ENCODE data around the gene C3orf52.

The C3orf52 gene

DNA sequence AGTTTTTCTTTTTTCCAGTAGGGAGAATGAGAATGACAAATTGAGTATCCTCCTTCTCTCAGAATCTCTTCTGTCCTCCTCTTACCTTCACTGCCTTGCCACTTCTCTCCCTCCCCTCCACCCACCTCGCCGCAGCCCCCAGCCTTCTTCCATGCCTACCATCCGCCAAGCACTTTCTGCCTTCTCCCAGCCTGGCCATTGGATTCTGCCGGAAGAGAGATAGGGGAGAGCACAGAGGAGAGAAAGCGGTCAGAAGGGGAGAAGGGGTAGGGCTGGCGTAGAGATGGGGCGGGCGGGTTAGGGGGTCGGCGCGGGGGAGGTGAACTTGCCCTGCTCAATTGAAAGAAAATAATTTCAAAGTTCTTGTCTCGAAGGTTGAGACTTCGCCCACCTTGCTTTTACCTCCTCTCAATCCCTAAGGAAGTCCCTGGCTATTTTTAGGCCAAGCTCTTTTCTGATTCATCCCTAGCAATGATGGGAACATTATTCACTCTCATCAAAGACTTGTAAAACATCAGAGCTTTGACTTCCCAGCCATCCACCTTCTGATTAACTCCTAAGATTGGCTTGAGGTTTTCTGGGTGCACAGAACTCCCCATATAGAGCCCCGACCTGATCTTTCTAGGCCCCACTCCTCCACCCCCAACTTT, 811 bp downstream of the C3orf52 start:
- DNase-seq (ENCODE audit: low read depth) = no peak

DNA sequence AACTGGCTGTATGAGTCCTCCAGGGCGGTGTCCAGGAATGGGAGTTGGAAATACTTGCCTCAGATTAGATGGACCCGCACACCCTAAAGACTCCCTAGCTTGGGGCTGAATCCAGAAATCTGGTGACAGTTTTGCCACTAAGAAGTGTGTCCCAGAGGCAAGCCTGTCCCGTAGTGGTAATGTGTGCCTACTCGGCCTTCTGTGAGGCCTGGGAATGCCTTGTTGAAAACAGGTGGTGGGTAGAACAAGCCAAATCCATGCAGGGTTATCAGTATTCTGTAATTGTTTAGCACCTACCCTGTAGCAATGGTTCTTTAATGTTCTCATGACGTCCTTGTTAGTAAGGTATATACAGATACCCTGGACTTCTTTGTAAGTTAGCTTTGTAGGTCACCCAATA, 1.6 kb downstream of the C3orf52 start:
- no peak for DNase-seq (ENCODE audit: low read depth)

DNA sequence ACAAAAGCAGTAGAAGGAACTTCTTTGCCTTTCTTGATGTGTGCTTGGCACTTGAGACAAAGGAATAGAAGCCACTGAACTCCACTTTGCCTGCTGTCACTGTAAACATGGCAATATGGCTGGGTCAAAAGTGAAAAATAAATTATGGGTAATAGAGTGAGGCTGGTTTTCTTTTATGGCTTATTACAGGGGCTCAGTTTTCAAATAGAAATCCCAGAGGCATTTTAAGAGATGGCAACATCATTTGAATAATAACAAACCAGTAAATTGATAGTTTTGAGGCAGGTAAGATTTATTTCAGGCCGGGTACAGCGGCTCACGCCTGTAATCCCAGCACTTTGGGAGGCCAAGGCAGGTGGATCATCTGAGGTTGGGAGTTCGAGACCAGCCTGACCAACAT, 2.8 kb downstream of the C3orf52 start:
- no peak for DNase-seq (ENCODE audit: low read depth)

DNA sequence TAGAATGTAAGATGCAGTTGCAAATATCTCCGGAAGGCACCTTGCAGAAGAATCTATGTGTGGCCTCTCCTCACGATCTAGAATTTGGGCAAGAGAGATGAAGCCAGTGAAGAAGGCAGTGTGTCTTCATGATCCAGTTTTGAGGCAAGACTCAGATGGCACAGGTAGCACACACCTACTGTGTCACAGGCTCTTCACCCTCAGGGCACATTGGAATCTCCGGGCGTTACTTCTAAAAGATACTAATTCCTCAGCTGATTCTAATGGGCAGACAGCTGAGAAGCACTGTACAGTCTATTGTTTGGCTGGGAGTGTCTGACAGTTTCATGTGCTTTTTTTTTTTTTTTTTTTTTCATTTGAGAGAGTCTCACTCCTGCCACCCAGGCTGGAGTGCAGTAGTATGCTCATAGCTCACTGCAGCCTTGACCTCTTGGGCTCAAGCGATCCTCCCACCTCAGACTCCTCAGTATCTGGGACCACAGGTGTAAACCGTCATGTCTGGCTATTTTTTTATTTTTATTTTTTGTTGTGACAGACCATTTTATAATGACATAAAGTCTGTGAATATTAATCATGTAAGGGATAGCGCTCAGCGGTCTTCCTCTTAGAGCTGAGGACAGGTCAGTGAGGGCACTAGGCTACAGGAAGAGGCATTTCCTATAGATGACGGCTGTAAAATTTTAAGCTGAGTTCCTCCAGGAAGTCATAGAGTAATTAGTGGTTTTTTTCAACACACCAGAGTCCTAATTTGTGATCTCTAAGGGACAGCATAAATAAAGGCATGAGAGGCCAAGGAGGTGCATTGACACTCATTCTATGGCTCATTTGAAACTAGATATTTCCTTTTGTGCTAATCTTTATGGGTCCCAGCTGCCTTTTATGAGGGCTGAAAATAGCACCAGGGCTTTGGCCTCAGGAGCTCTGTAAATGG, 4.0 kb downstream of the C3orf52 start:
- DNase-seq (ENCODE audit: low read depth) = no peak

DNA sequence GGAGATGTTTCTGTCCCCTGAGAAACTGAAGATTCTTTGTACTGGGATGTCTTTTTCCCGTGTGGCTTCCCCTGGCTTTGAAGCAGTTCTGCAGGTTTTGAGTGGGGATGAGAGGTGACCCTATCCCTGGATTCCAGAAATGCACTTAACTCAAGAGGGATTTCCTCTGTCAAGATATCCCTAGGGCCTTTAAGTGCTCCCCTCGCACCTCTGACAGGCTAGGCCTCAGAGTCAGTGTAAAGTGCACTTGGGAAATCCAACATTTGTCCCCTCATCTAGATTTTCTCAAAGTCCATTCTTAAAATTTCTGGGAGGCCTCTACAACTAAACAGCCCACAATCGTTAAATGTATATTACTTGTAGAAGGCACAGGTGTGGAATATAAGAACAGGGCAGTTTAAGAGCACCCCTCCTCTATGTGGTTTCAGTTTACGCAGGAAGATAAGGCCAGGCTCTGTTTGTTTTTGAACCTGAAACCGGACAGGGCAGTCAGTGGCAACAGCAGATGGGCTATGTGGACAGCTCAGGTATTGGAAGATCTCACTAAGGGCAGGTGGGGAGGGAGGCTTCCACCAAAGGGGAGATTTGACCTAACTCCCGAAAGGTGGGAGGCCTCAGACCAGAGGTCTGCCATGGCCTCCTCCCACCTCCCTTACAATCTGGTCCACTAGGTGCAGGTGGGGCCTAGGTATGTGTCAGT, 4.8 kb downstream of the C3orf52 start:
- DNase-seq (ENCODE audit: low read depth) = no peak

DNA sequence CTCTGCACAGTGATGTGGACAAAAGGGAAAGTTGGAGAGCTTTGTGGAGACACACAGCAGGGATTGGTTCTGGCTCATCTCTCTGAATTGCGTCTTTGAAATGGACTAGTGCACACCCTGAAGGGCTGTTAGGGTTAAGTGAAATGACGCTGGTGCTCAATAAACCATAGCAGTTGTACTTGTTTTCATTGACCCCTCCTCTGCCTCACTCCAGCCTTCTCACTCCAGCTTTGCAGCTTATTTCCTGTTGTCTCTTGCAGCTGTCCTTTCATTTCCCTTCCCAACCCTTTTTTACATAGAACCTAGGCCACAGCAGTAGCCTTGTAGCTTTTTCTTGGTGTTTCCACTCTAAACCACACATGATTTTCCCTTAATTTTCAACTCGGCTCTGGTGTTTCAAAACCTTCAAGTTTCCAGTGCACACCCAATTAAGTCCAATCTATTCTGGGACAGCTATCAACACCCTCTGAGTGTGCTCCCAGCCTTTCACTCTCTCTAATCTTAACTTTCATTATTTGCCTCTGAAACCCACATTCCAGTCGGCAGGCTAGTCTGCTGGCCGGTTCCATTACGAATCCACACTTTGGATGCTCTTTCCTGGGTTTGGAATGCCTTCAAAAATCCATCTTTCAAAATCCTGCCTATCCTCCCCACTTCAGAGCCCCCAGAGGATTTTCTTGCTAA, 6.4 kb downstream of the C3orf52 start:
- DNase-seq (ENCODE audit: low read depth) = no peak

DNA sequence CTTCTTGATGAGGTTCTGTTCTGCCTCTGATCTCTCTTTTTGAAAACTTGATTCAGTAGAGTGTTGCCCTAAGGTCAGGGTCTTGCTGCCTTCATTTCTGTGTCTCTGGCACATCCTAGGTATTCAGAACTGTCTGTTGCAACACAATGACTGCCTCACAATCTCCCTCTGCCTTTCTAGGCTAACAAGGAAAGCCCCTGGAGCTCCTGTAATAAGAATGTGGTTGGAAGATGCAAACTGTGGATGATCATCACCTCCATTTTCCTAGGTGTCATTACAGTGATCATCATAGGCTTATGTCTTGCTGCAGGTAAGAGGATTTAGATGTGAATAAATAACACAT, 7.0 kb downstream of the C3orf52 start:
- DNase-seq (ENCODE audit: low read depth) = no peak

DNA sequence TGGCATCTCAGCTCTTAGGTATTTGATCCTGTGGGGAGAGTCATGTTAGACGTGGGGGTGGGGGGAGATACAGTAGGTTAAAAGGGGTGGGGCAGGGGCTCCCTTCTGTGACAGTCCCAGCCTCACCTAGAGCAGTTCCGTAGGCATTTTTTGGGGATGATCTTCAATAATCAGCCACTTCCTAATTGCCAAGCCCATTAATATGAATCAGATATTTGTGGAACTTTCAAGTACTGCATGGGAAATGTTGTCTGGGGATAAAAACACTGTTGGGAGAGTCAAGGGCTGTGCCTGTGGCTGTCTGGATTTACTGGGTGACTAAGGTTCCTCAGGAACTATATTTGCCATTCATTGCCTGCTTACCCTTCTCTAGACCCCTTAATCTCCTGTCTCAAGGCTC, 9.5 kb downstream of the C3orf52 start:
- no peak for DNase-seq (ENCODE audit: low read depth)

DNA sequence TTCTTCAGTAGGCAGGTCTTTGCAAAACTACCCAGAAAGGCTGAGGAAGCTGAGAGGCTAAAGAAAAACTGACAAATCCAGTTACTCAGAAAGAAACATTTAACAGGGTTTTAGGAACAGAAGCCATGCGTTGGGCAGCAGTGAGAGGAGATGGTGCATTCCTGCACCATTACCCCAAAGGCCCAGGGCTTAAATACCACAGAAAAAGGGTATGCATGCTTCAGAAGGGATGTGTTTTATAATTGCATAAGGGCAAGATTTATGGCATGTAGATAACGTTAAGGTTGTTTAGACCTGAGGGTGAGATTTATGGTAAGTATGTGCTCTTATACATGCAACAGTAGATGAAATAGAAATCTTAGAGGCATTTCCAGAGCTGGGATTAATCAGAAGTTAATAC, 10.0 kb downstream of the C3orf52 start:
- no peak for DNase-seq (ENCODE audit: low read depth)

DNA sequence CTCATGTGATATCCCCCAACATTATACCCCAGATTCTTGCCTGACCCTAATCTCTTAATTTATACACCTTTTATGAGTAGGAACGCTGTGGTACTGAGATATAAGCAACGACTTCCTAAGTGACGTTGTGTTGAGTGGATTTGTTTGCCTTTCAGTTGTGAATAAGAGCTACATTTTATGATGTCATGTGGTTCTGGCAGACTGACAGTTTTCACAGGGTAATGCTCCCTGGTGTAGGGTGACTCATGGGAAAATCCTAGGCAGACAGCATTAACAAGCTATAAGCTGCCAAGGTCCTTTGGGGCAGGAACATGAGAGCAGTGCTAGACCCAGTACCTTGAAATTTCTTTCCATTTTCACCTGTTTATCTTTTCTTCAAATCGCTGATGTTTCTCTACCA, 11.2 kb downstream of the C3orf52 start:
- DNase-seq (ENCODE audit: low read depth) = peak; percentile 98

DNA sequence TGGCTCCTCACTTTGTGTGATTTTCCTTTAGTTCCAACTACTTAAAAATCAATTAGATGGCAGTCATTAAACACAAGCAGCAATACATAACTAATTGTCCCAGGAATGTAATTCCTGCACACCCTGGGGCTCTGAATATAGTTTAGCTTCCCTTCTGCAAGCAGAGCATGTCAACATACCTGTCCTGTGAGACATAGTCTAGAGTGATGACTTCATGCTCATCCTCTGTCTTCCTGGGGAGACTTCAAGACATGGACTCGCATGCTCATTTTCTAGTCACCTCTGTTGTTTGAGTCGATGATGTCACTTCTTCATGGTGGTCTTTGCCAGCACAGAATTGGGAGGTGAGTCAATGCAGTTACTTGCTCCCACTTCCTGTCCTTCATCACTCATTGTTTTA, 15.7 kb downstream of the C3orf52 start:
- no peak for DNase-seq (ENCODE audit: low read depth)

DNA sequence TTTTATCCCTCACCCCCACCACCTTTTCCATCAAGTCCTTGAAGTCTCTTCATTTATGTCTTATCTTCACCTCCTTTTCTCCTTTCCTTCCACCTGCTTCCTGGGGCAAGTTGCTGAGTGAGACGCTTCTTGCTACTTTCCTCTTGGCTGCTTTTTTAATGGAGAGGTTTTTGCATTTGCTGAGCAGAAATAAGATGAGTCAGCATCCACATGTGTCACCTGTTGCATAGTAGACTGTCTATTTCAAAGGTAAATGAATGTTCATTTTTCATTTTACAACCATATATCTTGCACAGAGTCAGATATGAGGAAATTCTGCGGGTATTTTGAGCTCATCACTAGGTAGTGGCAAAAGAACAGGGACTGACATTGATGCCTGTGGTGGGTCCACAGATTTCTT, 18.6 kb downstream of the C3orf52 start:
- DNase-seq (ENCODE audit: low read depth) = no peak

DNA sequence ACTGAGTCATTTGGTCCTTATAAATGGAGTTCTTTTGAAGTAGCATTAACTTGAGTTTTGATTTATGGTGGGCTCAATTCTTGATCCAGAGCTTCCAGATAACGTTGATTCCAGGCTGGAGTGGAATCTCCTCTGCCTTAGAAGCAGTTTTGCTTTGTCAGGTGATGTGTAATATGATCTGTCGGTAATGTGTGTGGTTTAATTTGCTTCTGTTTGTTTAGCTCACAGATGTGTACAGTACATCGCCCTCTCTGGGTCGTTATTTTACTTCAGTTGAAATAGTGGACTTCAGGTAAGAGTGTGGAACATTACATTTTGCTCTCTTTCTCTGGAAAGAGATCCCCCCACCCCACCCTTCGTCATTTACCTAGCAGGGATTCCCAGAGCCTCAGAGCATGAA, 23.1 kb downstream of the C3orf52 start:
- DNase-seq (ENCODE audit: low read depth) = no peak

DNA sequence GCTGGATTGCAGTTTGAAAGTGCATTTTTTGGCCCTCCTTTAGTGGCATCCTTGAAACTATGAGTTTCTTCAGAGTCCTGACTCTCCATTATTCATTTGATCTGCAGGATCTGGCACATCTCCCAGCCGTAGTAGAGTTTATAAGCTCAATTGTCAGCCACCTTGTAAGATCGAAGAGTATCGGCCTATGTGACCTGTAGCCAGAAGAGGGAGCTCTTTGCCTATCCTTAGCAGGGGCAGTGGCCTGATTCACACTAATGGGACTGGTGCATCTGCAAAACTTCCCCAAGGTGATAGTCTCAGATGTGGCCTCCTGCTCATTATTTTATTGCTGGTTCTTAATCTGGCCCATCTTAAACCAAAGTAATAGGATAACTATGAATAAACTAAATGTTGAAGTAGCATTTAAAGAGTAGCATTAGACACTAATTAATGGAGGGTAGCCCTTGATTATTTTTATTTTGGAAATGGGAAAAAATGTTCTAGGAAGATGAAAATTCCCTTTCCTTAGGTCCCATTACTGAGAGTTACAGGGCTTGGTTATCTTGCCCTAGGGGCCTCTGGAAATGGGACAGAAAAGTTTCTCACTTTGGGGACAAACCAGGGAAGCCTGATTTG, 25.7 kb downstream of the C3orf52 start:
- no peak for DNase-seq (ENCODE audit: low read depth)

DNA sequence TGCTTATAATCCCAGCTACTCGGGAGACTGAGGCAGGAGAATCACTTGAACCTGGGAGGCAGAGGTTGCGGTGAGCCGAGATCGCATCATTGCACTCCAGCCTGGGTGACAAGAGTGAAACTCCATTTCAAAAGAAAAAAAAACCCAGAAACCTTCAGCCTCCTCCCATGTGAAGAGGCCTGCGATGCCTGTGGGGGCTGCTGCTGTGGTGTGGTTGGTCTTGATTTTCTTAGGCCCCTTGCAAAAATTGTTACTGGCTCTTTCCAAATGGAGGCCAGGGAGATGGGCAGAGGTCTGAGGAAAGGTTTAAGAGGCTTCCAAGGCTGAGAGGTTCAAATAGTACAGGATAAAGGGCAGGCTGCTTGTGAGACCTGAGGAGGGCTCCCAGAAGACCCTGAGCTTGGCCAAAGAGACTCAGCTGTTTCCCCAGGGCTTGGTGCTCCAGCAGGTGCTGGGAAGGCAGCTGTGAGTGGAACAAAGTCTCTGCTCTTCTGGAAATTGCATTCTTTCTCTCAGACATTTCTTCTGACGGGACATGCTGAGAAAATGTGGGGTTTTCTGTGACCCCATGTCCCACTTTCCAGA, 28.5 kb downstream of the C3orf52 start:
- DNase-seq (ENCODE audit: low read depth) = no peak

DNA sequence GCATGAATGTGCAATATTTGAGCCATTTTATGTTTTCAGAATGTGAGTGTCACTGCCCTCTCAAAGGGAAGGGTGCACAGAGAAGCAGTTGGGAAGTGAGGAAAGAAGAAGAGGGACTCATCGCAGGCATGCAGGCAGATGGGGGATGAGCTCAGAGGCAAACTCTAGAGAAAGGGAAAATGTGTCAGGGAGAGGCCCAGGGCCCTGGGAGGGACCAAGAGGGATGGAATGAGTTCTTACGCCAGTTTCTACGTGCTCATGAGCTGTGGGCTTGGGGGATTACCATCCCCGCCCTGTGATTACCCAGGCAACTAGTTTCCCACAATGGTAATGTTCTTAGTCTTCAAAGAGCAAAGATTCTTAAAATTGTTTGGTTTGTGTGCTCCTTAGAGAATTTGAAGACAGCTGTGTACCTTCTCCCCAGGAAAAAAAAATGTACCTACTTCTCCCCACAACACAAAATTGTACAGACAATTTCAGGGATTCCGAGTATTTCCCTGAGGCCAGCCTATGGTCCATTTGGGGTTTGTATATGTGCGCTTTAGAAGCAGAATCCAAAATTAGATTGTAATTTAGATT, 29.1 kb downstream of the C3orf52 start:
- DNase-seq (ENCODE audit: low read depth) = no peak

DNA sequence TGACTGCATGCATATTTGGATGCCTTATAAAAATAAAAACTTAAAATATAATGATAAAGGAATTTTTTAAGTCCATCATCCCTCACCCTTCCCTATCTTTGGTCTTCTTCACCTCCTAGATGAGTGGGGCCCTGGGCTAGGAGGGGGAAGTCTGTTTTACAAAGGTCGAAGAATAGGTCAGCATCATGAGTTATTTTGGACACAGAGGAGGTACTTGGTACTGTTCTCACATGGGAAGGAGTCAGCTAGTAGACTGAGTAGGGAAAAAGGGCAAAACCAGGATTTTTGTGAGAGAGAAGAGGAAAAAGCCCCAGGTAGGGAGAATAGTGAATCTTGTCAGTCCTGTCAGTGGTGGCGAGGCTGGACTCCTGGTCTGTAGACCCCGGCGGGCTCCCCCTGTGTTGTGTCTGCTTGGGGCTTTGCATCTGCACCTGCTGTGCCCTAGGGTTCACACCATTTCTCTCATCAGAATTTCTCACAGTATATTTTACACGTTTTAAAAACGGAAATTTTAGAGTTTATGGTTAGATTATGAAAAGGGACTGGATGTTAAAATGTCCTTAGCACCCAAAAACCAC, 29.7 kb downstream of the C3orf52 start:
- DNase-seq (ENCODE audit: low read depth) = no peak

DNA sequence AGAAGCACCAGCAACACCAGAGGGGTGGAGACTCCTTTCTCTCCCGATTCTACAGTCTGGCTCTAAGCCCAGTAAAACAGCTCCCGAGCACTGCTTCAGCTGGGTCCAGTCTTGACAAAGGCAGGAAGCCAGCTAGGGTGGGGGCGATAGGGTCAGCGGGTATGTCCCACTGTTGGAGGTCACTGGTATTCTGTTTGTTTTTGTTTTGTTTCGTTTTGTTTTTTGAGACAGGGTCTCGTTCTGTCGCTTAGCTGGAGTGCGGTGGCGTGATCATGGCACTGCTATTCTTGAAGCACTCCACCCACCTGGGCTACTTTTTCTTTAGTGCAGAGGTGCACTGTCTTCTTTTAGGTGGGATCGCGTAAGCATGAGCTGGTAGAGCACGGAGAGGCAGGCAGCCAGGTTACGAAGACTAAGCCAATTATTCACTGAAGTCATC, 30.6 kb downstream of the C3orf52 start:
- no peak for DNase-seq (ENCODE audit: low read depth)

DNA sequence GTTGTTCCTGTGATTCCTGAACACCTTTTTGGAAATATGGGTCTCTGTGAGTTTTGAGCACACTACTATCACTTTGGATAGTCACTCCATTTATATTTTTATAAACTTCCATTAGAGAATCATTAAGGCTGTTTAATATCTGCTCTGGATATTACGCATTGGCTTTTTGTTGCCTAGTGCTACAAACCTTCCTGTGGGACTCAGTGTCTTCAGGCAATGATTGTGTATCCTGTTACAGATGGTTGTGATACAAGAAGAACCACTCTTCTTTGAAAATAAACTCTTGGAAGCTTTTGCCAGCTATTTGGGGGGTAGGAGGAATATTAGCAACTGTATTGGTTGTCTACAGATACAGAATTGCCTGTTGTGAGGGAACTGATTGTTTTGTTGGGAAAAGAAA, 31.2 kb downstream of the C3orf52 start:
- DNase-seq (ENCODE audit: low read depth) = no peak

DNA sequence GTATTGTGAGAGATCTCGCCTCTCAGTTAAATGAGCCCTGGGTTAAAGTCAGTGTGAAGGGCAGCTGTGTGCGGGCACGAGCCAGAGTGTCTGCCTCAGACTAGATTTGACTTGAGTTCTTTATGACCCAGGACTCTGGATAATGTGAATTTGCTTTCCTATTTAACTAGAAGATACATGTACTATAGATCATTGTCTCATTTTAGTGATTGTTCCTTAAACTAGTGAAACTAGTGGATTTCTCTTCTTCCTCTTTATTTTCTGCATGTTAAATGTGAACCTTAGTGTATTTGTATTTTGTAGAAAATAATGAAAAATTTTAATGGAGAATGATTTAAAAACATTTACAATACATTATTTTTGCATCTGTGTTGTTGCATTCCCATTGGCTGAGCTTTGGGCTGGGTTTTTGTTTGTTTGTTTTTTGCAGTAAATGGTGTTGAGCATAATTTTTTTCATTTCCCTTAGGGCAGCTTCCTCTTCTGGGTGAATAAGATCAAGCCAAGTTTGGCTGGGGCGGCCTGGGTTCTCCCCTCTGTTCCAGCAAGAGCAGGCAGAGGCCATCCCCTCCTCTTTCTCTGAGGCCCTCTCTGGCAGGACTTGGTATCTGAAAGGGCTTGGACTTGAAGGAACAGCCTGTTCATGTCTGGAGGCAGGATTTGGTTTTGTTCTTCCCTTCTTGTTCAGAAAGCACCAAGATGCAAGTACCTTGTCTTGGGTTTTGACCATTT, 31.8 kb downstream of the C3orf52 start:
- DNase-seq (ENCODE audit: low read depth) = no peak
